Tibial artery (tissue), 4 donors: ENCODE results near the gene TMEM132C.
"Not testable (repeated sequence)": the region's sequence is repeated elsewhere in the genome, so short reads cannot be mapped to it uniquely, and the experiment has no call there.

Experiments
- DNase-seq, 2 donors: peaks; one replicate each; pipeline ENCODE4 v3.0.0-alpha.2; 2019
- H3K27ac ChIP-seq, 2 donors: fragments of 200-600 bp; sonication (generic) in 1 of 2; 1 replicate in 1 of 2; 2 replicates in 1 of 2; pipeline ENCODE4 v1.5.1; 2018 to 2019; ENCODE audit warnings: mild to moderate bottlenecking in 1 of 2
- H3K27me3 ChIP-seq, 2 donors: fragments of 200-600 bp; sonication (generic) in 1 of 2; one replicate each; pipeline versions ENCODE4 v1.5.1 to v1.6.0; 2016 to 2019
- H3K36me3 ChIP-seq, 3 donors: fragments of 200-600 bp; sonication (generic) in 2 of 3; one replicate each; pipeline ENCODE4 v1.5.1; 2016 to 2019; ENCODE audit warnings: mild to moderate bottlenecking in 2 of 3
- H3K4me1 ChIP-seq, 4 donors: fragments of 200-600 bp; sonication (generic) in 2 of 4; 1 replicate in 3 of 4; 2 replicates in 1 of 4; pipeline ENCODE4 v1.5.1; 2016 to 2019
- H3K4me3 ChIP-seq, 2 donors: fragments of 200-600 bp; sonication (generic) in 1 of 2; 1 replicate in 1 of 2; 2 replicates in 1 of 2; pipeline ENCODE4 v1.5.1; 2018 to 2019; ENCODE audit warnings: mild to moderate bottlenecking in 2 of 2
- H3K9me3 ChIP-seq, 3 donors: fragments of 200-600 bp; sonication (generic) in 1 of 3; one replicate each; pipeline ENCODE4 v1.5.1; 2016 to 2019
- CTCF ChIP-seq, 2 experiments: fragments of 200-600 bp in 1 of 2; fragments of 450-650 bp in 1 of 2; IDR thresholded peaks; one replicate each; pipeline ENCODE4 v1.5.1; 2017 to 2019; ENCODE audit warnings: antibody characterized with exemption in 2 of 2, mild to moderate bottlenecking in 1 of 2, moderate library complexity in 1 of 2
- intact Hi-C: fragments of 100-400 bp; cut with DNase I; formaldehyde crosslinking; loops from one replicate; pipeline ENCODE4 v1.15.0; 2023; ENCODE audit warnings: low total_unique reads

TMEM132C gene

GRCh38 chr12:128240745-128241144 is 26.2 kb upstream of the TMEM132C start:
- Histone ChIP-seq H3K9me3 (peaks cover 0 to 7% (median 0%) of the 10 kb centered on the region in 3 donors), H3K27ac (no peak overlapping the region), H3K27me3 (no peaks in the 10 kb centered on the region), H3K36me3 (no peaks in the 10 kb centered on the region), H3K4me3 (no peak overlapping the region), H3K4me1 (no peaks in the 10 kb centered on the region)
- DNase-seq, result no peak
- TF ChIP-seq CTCF (IDR thresholded peaks at IDR 0.05), result no peak
- intact Hi-C loops, result no loop called here

GRCh38 chr12:128245121-128245520 is 21.8 kb upstream of the TMEM132C start:
- H3K36me3 ChIP-seq, result no peaks in the 10 kb centered on the region
- intact Hi-C loops, result no loop called here
- TF ChIP-seq CTCF (IDR thresholded peaks at IDR 0.05), result no peak
- no peaks in the 10 kb centered on the region for H3K4me1 ChIP-seq
- H3K4me3 ChIP-seq, result no peak overlapping the region
- DNase-seq, result no peak
- no peak overlapping the region for H3K27ac ChIP-seq
- H3K9me3 ChIP-seq, result peaks cover 0 to 3% (median 0%) of the 10 kb centered on the region in 3 donors
- H3K27me3 ChIP-seq, result no peaks in the 10 kb centered on the region

- intact Hi-C loops, result no loop called here
Measured at GRCh38 chr12:128245905-128246304, 21.1 kb upstream of the TMEM132C start.

GRCh38 chr12:128250096-128250495 is 16.9 kb upstream of the TMEM132C start:
- H3K27me3 ChIP-seq, result no peaks in the 10 kb centered on the region
- peaks cover 0 to 3% (median 0%) of the 10 kb centered on the region in 3 donors for H3K9me3 ChIP-seq
- no peak overlapping the region for H3K4me3 ChIP-seq
- H3K27ac ChIP-seq, result no peak overlapping the region
- no peak for DNase-seq
- H3K4me1 ChIP-seq, result no peaks in the 10 kb centered on the region
- intact Hi-C loops, result no loop called here
- no peaks in the 10 kb centered on the region for H3K36me3 ChIP-seq
- no peak for TF ChIP-seq CTCF (IDR thresholded peaks at IDR 0.05)

More at GRCh38 chr12:128245905-128246304, 21.1 kb upstream of the TMEM132C start:
- H3K27me3 ChIP-seq, result no peaks in the 10 kb centered on the region
- TF ChIP-seq CTCF (IDR thresholded peaks at IDR 0.05), result no peak
- H3K36me3 ChIP-seq, result no peaks in the 10 kb centered on the region
- H3K27ac ChIP-seq, result no peak overlapping the region
- H3K9me3 ChIP-seq, result peaks cover 0 to 3% (median 0%) of the 10 kb centered on the region in 3 donors
- DNase-seq, result no peak
- no peak overlapping the region for H3K4me3 ChIP-seq
- no peaks in the 10 kb centered on the region for H3K4me1 ChIP-seq

GRCh38 chr12:128253829-128254228 is 13.1 kb upstream of the TMEM132C start:
- intact Hi-C loops, H3K36me3 ChIP-seq, H3K9me3 ChIP-seq, H3K27ac ChIP-seq, H3K27me3 ChIP-seq, DNase-seq, H3K4me3 ChIP-seq, H3K4me1 ChIP-seq: not testable (repeated sequence)

- Histone ChIP-seq H3K36me3 (no peaks in the 10 kb centered on the region), H3K4me1 (no peaks in the 10 kb centered on the region), H3K27me3 (no peaks in the 10 kb centered on the region), H3K27ac (no peak overlapping the region), H3K9me3 (no peaks in the 10 kb centered on the region), H3K4me3 (no peak overlapping the region)
- no peak for TF ChIP-seq CTCF (IDR thresholded peaks at IDR 0.05)
- DNase-seq, result no peak
- intact Hi-C loops, result no loop called here
Measured at GRCh38 chr12:128258866-128259555, 8.0 kb upstream of the TMEM132C start.
